HepG2 (cell line): Measurements from ENCODE around the gene DNLZ. TPM values are rescaled to one million over a fixed set of nuclear protein-coding genes. Genes with fewer than 3 reads are reported as not detected.

Source experiments
- GABPA ChIP-seq, 2 experiments: IDR thresholded peaks; 2 replicates each; pipeline ENCODE4 v1.6.1; 2011 to 2016; ENCODE audit warnings: low read depth in 2 of 2, low read length in 1 of 2, missing biosample characterization in 1 of 2, missing genetic modification characterization in 1 of 2
- HMG20B ChIP-seq: conservative IDR thresholded peaks from 2 replicates; pipeline ENCODE4 v1.6.1; 2016; ENCODE audit warnings: missing genetic modification reagents, missing compliant biosample characterization
- MED8 ChIP-seq: sonication (generic); formaldehyde crosslinking; IDR thresholded peaks from 2 replicates; pipeline ENCODE4 v1.8.1; 2023; ENCODE audit warnings: mild to moderate bottlenecking, missing genetic modification reagents; ENCODE audit not compliant: insufficient replicate concordance
- SIX4 ChIP-seq: sonication (generic); formaldehyde crosslinking; IDR thresholded peaks from 2 replicates; pipeline ENCODE4 v1.4.0; 2020; ENCODE audit warnings: missing genetic modification reagents
- SRSF1 ChIP-seq: fragments of 200-400 bp; formaldehyde crosslinking; optimal IDR thresholded peaks from 2 replicates; pipeline ENCODE3; 2017; ENCODE audit warnings: mild to moderate bottlenecking, low read depth, low read length, moderate library complexity
- TSC22D2 ChIP-seq: sonication (generic); formaldehyde crosslinking; IDR thresholded peaks from 2 replicates; pipeline ENCODE4 v1.5.1; 2020; ENCODE audit warnings: missing genetic modification reagents, mild to moderate bottlenecking, borderline replicate concordance
- ZNF224 ChIP-seq: sonication (generic); formaldehyde crosslinking; IDR thresholded peaks from 2 replicates; pipeline ENCODE4 v1.5.0; 2020; ENCODE audit warnings: mild to moderate bottlenecking, missing genetic modification reagents
- polyA plus RNA-seq, 8 experiments: library from polyadenylated mRNA; depleted of rRNA in 3 of 8; stranded (reverse) in 7 of 8; unstranded in 1 of 8; fragments of >200 nt; fragmentation: Illumina TruSeq in 4 of 8; extraction: Trizol in 4 of 8; gene quantifications; 2 replicates each; pipeline versions ENCODE4 v1.2.1 to v1.2.3, GENCODE V29; 2011 to 2016; ENCODE audit warnings: low read depth in 4 of 8, missing spikeins in 1 of 8, mixed read lengths in 1 of 8; ENCODE audit not compliant: insufficient read depth in 1 of 8
- total RNA-seq, 5 experiments: library from RNA; depleted of rRNA; stranded (reverse); fragments of >200 nt; fragmentation: Illumina TruSeq; extraction: Trizol; gene quantifications; 2 replicates each; pipeline ENCODE4 v1.2.3, GENCODE V29; 2016; ENCODE audit warnings: low read depth in 1 of 5
- TF ChIP-seq, protein P1 (sequence below): sonication (generic); formaldehyde crosslinking; IDR thresholded peaks from 2 replicates; pipeline ENCODE4 v1.5.0; 2020; ENCODE audit warnings: mild to moderate bottlenecking, missing genetic modification reagents, borderline replicate concordance
- TF ChIP-seq, protein P2 (sequence below): IDR thresholded peaks from 2 replicates; pipeline ENCODE4 v1.6.1; 2016; ENCODE audit warnings: low read depth, missing genetic modification reagents, missing compliant biosample characterization
- TF ChIP-seq, protein P3 (sequence below): sonication (generic); formaldehyde crosslinking; IDR thresholded peaks from 2 replicates; pipeline ENCODE4 v1.5.0; 2020; ENCODE audit warnings: missing genetic modification reagents
- TF ChIP-seq, protein P4 (sequence below): sonication (generic); formaldehyde crosslinking; IDR thresholded peaks from 2 replicates; pipeline ENCODE4 v1.4.0; 2020; ENCODE audit warnings: low read depth, mild to moderate bottlenecking, missing genetic modification reagents
- TF ChIP-seq, protein P5 (sequence below): sonication (generic); formaldehyde crosslinking; IDR thresholded peaks from 2 replicates; pipeline ENCODE4 v1.4.0; 2020; ENCODE audit warnings: missing genetic modification reagents

Gene DNLZ
- total and polyA plus RNA-seq, 2 of the 13 experiments (the other 11 are each of a cell fraction or from before 2014, with no cell fraction given) = 3.4 to 8.0 TPM

DNA sequence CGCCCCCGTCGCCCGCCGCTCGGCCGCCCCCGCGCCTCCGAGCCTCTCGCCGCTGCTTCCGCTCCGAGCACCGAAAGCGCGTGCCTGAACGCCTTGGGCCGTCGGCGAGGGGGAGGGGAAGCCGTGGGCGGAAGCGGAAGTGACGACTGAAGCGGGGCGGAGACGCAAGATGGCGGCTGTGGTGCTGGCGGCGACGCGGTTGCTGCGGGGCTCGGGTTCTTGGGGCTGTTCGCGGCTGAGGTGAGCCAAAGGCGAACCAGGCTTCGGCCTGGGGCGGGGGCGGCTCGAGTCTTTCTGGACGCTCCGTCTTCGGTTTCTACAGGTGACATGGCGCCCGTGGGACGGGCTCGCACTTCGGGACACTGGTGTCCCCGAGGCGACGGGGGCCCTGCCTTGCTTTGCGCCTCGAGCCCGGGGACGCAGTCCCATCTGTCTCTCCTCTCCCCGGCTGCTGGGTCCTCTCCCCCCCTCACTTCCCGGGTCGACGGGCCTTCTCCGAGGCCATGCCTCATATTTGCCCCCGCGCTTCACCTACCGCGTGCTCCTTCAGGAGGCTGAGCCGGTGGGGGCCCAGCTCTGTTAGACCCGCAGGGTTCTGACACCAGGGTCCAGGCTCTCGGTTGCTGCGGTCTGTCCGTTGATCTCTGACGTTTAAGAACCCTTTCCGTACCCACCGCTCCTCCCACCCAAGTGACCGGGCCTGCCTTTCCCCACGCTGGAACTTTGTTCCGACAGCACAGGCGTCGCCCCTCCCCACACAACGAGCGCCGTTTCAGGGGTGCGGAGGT is 47.1 kb upstream of the DNLZ start, which contains the start of the genes ENTR1 and PMPCA (continued):
- TF ChIP-seq, protein P1, sequence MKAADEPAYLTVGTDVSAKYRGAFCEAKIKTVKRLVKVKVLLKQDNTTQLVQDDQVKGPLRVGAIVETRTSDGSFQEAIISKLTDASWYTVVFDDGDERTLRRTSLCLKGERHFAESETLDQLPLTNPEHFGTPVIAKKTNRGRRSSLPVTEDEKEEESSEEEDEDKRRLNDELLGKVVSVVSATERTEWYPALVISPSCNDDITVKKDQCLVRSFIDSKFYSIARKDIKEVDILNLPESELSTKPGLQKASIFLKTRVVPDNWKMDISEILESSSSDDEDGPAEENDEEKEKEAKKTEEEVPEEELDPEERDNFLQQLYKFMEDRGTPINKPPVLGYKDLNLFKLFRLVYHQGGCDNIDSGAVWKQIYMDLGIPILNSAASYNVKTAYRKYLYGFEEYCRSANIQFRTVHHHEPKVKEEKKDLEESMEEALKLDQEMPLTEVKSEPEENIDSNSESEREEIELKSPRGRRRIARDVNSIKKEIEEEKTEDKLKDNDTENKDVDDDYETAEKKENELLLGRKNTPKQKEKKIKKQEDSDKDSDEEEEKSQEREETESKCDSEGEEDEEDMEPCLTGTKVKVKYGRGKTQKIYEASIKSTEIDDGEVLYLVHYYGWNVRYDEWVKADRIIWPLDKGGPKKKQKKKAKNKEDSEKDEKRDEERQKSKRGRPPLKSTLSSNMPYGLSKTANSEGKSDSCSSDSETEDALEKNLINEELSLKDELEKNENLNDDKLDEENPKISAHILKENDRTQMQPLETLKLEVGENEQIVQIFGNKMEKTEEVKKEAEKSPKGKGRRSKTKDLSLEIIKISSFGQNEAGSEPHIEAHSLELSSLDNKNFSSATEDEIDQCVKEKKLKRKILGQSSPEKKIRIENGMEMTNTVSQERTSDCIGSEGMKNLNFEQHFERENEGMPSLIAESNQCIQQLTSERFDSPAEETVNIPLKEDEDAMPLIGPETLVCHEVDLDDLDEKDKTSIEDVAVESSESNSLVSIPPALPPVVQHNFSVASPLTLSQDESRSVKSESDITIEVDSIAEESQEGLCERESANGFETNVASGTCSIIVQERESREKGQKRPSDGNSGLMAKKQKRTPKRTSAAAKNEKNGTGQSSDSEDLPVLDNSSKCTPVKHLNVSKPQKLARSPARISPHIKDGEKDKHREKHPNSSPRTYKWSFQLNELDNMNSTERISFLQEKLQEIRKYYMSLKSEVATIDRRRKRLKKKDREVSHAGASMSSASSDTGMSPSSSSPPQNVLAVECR (CRISPR knock-in tag) = peak; percentile 94; the same call in 1 of the 2 replicates
- TF ChIP-seq, protein P2, sequence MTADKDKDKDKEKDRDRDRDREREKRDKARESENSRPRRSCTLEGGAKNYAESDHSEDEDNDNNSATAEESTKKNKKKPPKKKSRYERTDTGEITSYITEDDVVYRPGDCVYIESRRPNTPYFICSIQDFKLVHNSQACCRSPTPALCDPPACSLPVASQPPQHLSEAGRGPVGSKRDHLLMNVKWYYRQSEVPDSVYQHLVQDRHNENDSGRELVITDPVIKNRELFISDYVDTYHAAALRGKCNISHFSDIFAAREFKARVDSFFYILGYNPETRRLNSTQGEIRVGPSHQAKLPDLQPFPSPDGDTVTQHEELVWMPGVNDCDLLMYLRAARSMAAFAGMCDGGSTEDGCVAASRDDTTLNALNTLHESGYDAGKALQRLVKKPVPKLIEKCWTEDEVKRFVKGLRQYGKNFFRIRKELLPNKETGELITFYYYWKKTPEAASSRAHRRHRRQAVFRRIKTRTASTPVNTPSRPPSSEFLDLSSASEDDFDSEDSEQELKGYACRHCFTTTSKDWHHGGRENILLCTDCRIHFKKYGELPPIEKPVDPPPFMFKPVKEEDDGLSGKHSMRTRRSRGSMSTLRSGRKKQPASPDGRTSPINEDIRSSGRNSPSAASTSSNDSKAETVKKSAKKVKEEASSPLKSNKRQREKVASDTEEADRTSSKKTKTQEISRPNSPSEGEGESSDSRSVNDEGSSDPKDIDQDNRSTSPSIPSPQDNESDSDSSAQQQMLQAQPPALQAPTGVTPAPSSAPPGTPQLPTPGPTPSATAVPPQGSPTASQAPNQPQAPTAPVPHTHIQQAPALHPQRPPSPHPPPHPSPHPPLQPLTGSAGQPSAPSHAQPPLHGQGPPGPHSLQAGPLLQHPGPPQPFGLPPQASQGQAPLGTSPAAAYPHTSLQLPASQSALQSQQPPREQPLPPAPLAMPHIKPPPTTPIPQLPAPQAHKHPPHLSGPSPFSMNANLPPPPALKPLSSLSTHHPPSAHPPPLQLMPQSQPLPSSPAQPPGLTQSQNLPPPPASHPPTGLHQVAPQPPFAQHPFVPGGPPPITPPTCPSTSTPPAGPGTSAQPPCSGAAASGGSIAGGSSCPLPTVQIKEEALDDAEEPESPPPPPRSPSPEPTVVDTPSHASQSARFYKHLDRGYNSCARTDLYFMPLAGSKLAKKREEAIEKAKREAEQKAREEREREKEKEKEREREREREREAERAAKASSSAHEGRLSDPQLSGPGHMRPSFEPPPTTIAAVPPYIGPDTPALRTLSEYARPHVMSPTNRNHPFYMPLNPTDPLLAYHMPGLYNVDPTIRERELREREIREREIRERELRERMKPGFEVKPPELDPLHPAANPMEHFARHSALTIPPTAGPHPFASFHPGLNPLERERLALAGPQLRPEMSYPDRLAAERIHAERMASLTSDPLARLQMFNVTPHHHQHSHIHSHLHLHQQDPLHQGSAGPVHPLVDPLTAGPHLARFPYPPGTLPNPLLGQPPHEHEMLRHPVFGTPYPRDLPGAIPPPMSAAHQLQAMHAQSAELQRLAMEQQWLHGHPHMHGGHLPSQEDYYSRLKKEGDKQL (CRISPR knock-in tag) = 0 out of 2 replicates have a peak, but pooled peaks have one; percentile 31
- TF ChIP-seq HMG20B (CRISPR knock-in tag) = no peak
- TF ChIP-seq GABPA (IDR thresholded peaks at IDR 0.05; ENCODE audit: low read depth, low read length) = peak; percentile 94
- peak; percentile 95 for TF ChIP-seq GABPA (CRISPR knock-in tag; IDR thresholded peaks at IDR 0.05; ENCODE audit: low read depth)
- no peak for TF ChIP-seq ZNF224 (CRISPR knock-in tag)
- TF ChIP-seq, protein P3, sequence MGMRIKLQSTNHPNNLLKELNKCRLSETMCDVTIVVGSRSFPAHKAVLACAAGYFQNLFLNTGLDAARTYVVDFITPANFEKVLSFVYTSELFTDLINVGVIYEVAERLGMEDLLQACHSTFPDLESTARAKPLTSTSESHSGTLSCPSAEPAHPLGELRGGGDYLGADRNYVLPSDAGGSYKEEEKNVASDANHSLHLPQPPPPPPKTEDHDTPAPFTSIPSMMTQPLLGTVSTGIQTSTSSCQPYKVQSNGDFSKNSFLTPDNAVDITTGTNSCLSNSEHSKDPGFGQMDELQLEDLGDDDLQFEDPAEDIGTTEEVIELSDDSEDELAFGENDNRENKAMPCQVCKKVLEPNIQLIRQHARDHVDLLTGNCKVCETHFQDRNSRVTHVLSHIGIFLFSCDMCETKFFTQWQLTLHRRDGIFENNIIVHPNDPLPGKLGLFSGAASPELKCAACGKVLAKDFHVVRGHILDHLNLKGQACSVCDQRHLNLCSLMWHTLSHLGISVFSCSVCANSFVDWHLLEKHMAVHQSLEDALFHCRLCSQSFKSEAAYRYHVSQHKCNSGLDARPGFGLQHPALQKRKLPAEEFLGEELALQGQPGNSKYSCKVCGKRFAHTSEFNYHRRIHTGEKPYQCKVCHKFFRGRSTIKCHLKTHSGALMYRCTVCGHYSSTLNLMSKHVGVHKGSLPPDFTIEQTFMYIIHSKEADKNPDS = no peak
- TF ChIP-seq, protein P4, sequence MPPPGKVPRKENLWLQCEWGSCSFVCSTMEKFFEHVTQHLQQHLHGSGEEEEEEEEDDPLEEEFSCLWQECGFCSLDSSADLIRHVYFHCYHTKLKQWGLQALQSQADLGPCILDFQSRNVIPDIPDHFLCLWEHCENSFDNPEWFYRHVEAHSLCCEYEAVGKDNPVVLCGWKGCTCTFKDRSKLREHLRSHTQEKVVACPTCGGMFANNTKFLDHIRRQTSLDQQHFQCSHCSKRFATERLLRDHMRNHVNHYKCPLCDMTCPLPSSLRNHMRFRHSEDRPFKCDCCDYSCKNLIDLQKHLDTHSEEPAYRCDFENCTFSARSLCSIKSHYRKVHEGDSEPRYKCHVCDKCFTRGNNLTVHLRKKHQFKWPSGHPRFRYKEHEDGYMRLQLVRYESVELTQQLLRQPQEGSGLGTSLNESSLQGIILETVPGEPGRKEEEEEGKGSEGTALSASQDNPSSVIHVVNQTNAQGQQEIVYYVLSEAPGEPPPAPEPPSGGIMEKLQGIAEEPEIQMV (CRISPR knock-in tag) = no peak
- 0 out of 2 replicates have a peak, but pooled peaks have one; percentile 29 for TF ChIP-seq SIX4 (CRISPR knock-in tag)
- TF ChIP-seq TSC22D2 = 0 out of 2 replicates have a peak, but pooled peaks have one; percentile 42
- peak; percentile 77 for TF ChIP-seq MED8 (CRISPR knock-in tag)
- peak; percentile 68 for TF ChIP-seq SRSF1
- TF ChIP-seq, protein P5, sequence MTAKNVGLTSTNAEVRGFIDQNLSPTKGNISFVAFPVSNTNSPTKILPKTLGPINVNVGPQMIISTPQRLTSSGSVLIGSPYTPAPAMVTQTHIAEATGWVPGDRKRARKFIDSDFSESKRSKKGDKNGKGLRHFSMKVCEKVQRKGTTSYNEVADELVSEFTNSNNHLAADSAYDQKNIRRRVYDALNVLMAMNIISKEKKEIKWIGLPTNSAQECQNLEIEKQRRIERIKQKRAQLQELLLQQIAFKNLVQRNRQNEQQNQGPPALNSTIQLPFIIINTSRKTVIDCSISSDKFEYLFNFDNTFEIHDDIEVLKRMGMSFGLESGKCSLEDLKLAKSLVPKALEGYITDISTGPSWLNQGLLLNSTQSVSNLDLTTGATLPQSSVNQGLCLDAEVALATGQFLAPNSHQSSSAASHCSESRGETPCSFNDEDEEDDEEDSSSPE (CRISPR knock-in tag) = peak; percentile 80
